ENCODE measurements around the gene RELA. TPM values are rescaled to one million over a fixed set of nuclear protein-coding genes. Genes with fewer than 3 reads are reported as not detected.

Gene RELA
- total and polyA plus RNA-seq, 4 donors = 28.8 to 108 (median 86.0) TPM

DNA sequence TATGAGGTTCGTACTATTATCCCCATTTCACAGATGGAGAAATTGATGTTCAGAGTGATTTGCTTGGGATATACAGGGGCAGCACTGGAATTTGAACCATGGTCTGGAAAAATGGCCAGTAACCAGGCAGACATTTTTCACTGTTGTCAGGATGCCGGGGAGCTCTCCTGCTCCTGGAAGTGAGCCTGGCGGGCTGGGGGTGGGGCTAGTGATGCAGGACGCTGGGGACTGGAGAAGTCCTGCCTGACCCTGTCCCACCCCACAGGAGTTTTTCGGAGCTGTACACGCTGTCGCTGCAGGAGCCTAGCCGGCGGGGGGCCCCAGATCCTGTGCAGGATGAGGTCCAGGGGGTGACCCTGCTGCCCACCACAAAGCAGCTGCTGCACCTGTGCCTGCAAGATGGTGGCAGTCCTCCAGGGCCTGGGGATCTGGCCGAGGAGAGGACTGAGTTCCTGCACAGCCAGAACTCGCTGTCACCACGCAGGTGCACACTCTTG is 13.7 kb downstream of the RELA start:
- H3K27ac ChIP-seq (ENCODE audit: low read depth in 1 of 2, low read length in 2 of 2) = no peak overlapping the region
- H3K36me3 ChIP-seq (ENCODE audit: control insufficient read depth in 1 of 2, insufficient read depth in 2 of 2, low read length in 1 of 2) = no peaks in the 10 kb centered on the region

DNA sequence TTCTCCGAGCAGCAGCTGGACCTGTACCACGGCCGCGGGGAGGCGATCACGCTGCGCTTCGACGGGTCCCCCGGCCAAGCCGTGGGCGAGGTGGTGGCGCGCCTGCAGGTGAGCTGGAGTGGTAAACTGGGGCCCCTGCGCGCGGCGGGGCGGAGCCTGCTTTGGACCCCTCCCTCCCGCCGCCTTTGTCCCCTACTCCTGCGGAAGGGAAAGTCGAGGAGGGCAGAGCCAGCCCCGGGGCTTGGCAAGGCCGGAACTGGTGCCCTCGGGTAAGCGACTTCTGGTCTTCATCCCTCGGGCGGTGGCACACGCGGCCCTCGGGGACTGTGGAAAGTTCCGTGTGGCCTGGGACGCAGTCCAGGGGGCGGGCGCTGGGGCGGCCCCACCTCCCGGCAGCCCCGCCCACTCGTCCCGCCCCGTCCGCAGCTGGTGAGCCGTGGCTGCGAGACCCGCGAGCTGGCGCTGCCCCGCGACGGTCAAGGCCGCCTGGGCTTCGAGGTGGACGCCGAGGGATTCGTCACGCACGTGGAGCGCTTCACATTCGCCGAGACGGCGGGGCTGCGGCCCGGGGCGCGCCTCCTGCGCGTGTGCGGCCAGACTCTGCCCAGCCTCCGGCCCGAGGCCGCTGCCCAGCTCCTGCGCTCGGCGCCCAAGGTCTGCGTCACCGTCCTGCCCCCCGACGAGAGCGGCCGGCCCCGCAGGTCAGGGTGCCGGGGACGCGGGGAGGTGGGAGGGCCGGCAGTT is 15.6 kb downstream of the RELA start:
- no peaks in the 10 kb centered on the region for H3K9me3 ChIP-seq (ENCODE audit: control insufficient read depth, low read length)
- no peaks in the 10 kb centered on the region for H3K4me1 ChIP-seq (ENCODE audit: control insufficient read depth in 1 of 2, insufficient read depth in 2 of 2, low read length in 2 of 2)
- no peaks in the 10 kb centered on the region for H3K36me3 ChIP-seq (ENCODE audit: control insufficient read depth in 1 of 2, insufficient read depth in 2 of 2, low read length in 1 of 2)
- H3K27ac ChIP-seq (ENCODE audit: low read depth in 1 of 2, low read length in 2 of 2) = no peak overlapping the region
- no peak overlapping the region for H3K4me3 ChIP-seq (ENCODE audit: low read length in 2 of 2)
- WGBS, 2 donors = 36 to 38% methylated on average over 76 to 87 of the region's 87 CpGs
- DNase-seq = no peak
- peak; percentile 40 for ATAC-seq (ENCODE audit: low FRiP score)
- no peaks in the 10 kb centered on the region for H3K27me3 ChIP-seq (ENCODE audit: control insufficient read depth in 1 of 2, insufficient read depth in 2 of 2, low read length in 1 of 2)
- intact Hi-C loops (cut with DNase I) = no loop called here

More for the DNA sequence above, 13.7 kb downstream of the RELA start:
- no peaks in the 10 kb centered on the region for H3K9me3 ChIP-seq (ENCODE audit: control insufficient read depth, low read length)
- DNase-seq (peak in 1 of 2 donors; percentile 52), ATAC-seq (ENCODE audit: low FRiP score) (no peak)
- WGBS, 2 donors = 71% methylated on average over 12 of the region's 12 CpGs
- H3K4me1 ChIP-seq (ENCODE audit: control insufficient read depth in 1 of 2, insufficient read depth in 2 of 2, low read length in 2 of 2) = peaks cover 0 to 4% of the 10 kb centered on the region in 2 donors
- H3K27me3 ChIP-seq (ENCODE audit: control insufficient read depth in 1 of 2, insufficient read depth in 2 of 2, low read length in 1 of 2) = no peaks in the 10 kb centered on the region
- intact Hi-C loops (cut with DNase I) = no loop called here
- no peak overlapping the region for H3K4me3 ChIP-seq (ENCODE audit: low read length in 2 of 2)

DNA sequence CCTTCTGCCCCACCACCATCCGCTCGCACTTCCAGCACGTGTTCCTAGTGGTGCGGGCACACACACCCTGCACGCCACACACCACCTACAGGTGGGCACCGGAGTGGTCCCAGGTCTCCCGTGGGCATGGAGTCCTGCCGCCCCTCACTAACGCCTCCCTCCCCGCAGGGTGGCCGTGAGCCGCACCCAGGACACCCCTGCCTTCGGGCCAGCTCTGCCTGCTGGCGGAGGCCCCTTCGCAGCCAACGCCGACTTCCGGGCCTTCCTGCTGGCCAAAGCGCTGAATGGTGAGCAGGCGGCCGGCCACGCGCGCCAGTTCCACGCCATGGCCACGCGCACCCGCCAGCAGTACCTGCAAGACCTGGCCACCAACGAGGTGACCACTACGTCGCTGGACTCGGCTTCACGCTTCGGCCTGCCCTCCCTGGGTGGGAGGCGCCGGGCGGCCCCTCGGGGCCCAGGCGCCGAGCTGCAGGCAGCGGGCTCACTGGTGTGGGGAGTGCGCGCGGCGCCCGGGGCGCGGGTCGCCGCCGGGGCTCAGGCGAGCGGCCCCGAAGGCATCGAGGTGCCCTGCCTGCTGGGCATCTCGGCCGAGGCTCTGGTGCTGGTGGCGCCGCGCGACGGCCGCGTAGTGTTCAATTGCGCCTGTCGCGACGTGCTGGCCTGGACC is 16.3 kb downstream of the RELA start:
- ATAC-seq (ENCODE audit: low FRiP score) (no peak), DNase-seq (no peak)
- Histone ChIP-seq H3K36me3 (ENCODE audit: control insufficient read depth in 1 of 2, insufficient read depth in 2 of 2, low read length in 1 of 2) (no peaks in the 10 kb centered on the region), H3K9me3 (ENCODE audit: control insufficient read depth, low read length) (no peaks in the 10 kb centered on the region), H3K27me3 (ENCODE audit: control insufficient read depth in 1 of 2, insufficient read depth in 2 of 2, low read length in 1 of 2) (no peaks in the 10 kb centered on the region), H3K27ac (ENCODE audit: low read depth in 1 of 2, low read length in 2 of 2) (no peak overlapping the region), H3K4me1 (ENCODE audit: control insufficient read depth in 1 of 2, insufficient read depth in 2 of 2, low read length in 2 of 2) (no peaks in the 10 kb centered on the region), H3K4me3 (ENCODE audit: low read length in 2 of 2) (no peak overlapping the region)
- intact Hi-C loops (cut with DNase I) = no loop called here
- 79 to 82% methylated on average over 62 to 68 of the region's 68 CpGs for WGBS, 2 donors

DNA sequence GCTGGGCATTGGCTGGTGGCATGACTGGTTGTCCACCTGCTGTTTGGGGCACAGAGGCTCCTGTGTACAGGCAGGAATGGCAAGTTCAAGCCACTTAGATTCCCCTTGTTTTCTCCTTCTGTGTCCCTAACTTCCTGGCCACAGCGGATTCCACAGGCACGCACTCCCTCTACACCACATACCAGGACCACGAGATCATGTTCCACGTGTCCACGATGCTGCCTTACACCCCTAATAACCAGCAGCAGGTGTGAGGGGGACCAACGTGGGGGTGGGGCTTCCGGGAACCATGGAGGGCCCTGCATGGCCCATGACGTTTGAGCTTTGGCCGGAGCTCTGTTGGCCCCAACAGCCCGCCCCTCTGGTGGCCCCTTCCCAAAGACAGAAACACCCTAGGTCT is 17.0 kb downstream of the RELA start:
- H3K9me3 ChIP-seq (ENCODE audit: control insufficient read depth, low read length) = no peaks in the 10 kb centered on the region
- ATAC-seq (ENCODE audit: low FRiP score) = no peak
- H3K27me3 ChIP-seq (ENCODE audit: control insufficient read depth in 1 of 2, insufficient read depth in 2 of 2, low read length in 1 of 2) = no peaks in the 10 kb centered on the region
- H3K4me3 ChIP-seq (ENCODE audit: low read length in 2 of 2) = no peak overlapping the region
- no peak for DNase-seq
- no peaks in the 10 kb centered on the region for H3K4me1 ChIP-seq (ENCODE audit: control insufficient read depth in 1 of 2, insufficient read depth in 2 of 2, low read length in 2 of 2)
- H3K27ac ChIP-seq (ENCODE audit: low read depth in 1 of 2, low read length in 2 of 2) = no peak overlapping the region
- 50 to 62% methylated on average over 10 of the region's 10 CpGs for WGBS, 2 donors
- intact Hi-C loops (cut with DNase I) = no loop called here
- no peaks in the 10 kb centered on the region for H3K36me3 ChIP-seq (ENCODE audit: control insufficient read depth in 1 of 2, insufficient read depth in 2 of 2, low read length in 1 of 2)

DNA sequence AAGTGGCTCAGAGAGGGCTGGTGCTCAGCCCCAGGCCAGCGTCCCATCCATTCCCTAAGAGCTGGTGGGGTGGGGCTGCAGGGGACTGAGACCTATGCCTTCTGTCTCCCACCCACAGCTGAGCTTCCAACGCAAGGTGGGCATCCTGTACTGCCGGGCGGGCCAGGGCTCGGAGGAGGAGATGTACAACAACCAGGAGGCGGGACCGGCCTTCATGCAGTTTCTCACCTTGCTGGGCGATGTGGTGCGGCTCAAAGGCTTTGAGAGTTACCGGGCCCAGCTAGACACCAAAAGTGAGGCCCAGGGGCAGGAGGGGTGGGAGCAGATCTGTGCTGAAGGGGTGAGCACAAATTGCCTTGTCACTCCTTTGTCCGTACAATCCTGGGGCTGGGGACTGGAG is 17.9 kb downstream of the RELA start:
- DNase-seq = no peak
- no peaks in the 10 kb centered on the region for H3K9me3 ChIP-seq (ENCODE audit: control insufficient read depth, low read length)
- 85% methylated on average over 11 of the region's 11 CpGs for WGBS, 2 donors
- H3K36me3 ChIP-seq (ENCODE audit: control insufficient read depth in 1 of 2, insufficient read depth in 2 of 2, low read length in 1 of 2) = no peaks in the 10 kb centered on the region
- no peaks in the 10 kb centered on the region for H3K27me3 ChIP-seq (ENCODE audit: control insufficient read depth in 1 of 2, insufficient read depth in 2 of 2, low read length in 1 of 2)
- ATAC-seq (ENCODE audit: low FRiP score) = no peak
- no peak overlapping the region for H3K27ac ChIP-seq (ENCODE audit: low read depth in 1 of 2, low read length in 2 of 2)
- intact Hi-C loops (cut with DNase I) = no loop called here
- no peak overlapping the region for H3K4me3 ChIP-seq (ENCODE audit: low read length in 2 of 2)
- no peaks in the 10 kb centered on the region for H3K4me1 ChIP-seq (ENCODE audit: control insufficient read depth in 1 of 2, insufficient read depth in 2 of 2, low read length in 2 of 2)

DNA sequence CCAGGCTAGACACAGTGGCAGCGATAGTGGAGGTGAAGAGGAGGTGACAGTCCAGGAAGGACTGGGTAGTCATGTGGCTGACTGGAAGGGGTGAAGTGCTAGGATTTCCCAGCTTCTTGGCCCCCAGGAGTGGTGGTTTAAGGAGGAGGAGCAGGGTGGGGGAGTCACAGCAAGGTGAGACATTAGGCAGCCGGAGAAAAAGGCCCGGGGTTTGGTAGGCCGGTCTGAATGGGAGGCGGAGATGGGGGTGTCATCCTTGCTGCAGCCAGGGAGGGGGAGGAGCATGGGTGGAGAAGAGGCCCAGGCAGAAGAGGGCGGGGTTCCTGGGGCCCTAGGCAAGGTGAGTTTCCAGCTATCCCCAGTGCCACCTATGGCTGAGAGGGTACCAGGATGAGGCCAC is 18.7 kb downstream of the RELA start:
- Histone ChIP-seq H3K27ac (ENCODE audit: low read depth in 1 of 2, low read length in 2 of 2) (no peak overlapping the region), H3K9me3 (ENCODE audit: control insufficient read depth, low read length) (no peaks in the 10 kb centered on the region), H3K36me3 (ENCODE audit: control insufficient read depth in 1 of 2, insufficient read depth in 2 of 2, low read length in 1 of 2) (no peaks in the 10 kb centered on the region), H3K27me3 (ENCODE audit: control insufficient read depth in 1 of 2, insufficient read depth in 2 of 2, low read length in 1 of 2) (no peaks in the 10 kb centered on the region), H3K4me3 (ENCODE audit: low read length in 2 of 2) (no peak overlapping the region), H3K4me1 (ENCODE audit: control insufficient read depth in 1 of 2, insufficient read depth in 2 of 2, low read length in 2 of 2) (no peaks in the 10 kb centered on the region)
- 78 to 83% methylated on average over 6 of the region's 6 CpGs for WGBS, 2 donors
- no peak for DNase-seq
- intact Hi-C loops (cut with DNase I) = no loop called here
- ATAC-seq (ENCODE audit: low FRiP score) = no peak

DNA sequence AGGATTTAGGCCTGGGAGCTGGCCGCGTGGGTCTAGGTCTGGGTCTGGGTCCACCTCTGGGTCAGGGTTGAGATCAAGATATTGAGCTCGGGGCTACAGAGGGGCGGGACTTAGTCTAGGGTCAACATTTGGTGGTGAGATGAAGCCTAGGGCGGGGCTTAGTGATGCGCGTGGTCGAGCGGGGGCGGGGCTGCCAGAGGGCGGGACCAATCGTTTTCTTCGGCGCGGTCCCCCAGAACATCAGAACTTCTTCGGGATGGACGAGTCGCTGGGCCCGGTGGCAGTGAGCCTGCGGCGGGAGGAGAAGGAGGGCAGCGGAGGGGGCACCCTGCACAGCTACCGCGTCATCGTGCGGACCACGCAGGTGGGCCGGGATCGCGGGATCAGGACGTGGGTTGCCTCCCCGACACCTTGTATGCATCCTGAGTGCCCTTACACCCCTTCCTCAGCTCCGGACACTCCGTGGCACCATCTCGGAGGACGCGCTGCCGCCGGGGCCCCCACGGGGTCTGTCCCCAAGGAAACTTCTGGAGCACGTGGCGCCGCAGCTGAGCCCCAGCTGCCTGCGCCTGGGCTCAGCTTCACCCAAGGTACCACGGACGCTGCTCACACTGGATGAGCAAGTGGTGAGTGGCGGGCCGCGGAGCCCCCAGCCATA is 20.6 kb downstream of the RELA start:
- Histone ChIP-seq H3K27me3 (ENCODE audit: control insufficient read depth in 1 of 2, insufficient read depth in 2 of 2, low read length in 1 of 2) (no peaks in the 10 kb centered on the region), H3K36me3 (ENCODE audit: control insufficient read depth in 1 of 2, insufficient read depth in 2 of 2, low read length in 1 of 2) (no peaks in the 10 kb centered on the region), H3K27ac (ENCODE audit: low read depth in 1 of 2, low read length in 2 of 2) (no peak overlapping the region), H3K4me3 (ENCODE audit: low read length in 2 of 2) (no peak overlapping the region), H3K9me3 (ENCODE audit: control insufficient read depth, low read length) (no peaks in the 10 kb centered on the region), H3K4me1 (ENCODE audit: control insufficient read depth in 1 of 2, insufficient read depth in 2 of 2, low read length in 2 of 2) (no peaks in the 10 kb centered on the region)
- ATAC-seq (ENCODE audit: low FRiP score) (no peak), DNase-seq (no peak)
- intact Hi-C loops (cut with DNase I) = no loop called here
- WGBS, 2 donors = 57 to 61% methylated on average over 48 to 49 of the region's 49 CpGs

DNA sequence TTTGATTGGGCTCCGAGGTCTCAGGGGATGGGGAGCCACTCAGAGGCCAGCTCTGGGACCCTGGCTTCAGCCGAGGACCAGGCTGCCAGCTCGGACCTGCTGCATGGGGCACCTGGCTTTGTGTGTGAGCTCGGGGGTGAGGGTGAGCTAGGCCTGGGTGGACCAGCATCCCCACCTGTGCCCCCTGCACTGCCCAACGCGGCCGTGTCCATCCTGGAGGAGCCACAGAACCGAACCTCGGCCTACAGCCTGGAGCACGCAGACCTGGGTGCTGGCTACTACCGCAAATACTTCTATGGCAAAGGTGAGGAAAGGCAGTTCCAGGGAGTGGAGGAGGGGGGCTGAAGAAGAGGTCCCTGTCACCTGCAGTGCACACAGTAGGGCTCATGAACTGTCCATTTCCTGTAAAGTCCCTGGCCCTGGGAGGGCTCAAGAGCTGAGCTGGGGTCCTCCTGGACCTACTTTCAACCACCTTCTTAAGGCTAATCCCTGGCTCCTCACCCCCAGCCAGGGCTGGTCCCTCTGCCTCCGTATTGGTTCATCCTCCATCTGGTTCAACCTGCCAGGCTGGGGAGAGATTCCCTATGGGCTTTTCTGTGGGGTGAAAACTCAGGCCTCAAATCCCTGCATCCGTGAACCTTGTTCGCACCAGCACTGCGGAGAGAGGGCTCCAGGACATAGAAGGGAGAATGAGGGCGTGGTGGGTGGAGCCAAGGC is 21.3 kb downstream of the RELA start:
- H3K36me3 ChIP-seq (ENCODE audit: control insufficient read depth in 1 of 2, insufficient read depth in 2 of 2, low read length in 1 of 2) = no peaks in the 10 kb centered on the region
- H3K9me3 ChIP-seq (ENCODE audit: control insufficient read depth, low read length) = no peaks in the 10 kb centered on the region
- DNase-seq = no peak
- 89 to 90% methylated on average over 16 of the region's 16 CpGs for WGBS, 2 donors
- no peaks in the 10 kb centered on the region for H3K27me3 ChIP-seq (ENCODE audit: control insufficient read depth in 1 of 2, insufficient read depth in 2 of 2, low read length in 1 of 2)
- no peak for ATAC-seq (ENCODE audit: low FRiP score)
- H3K4me3 ChIP-seq (ENCODE audit: low read length in 2 of 2) = no peak overlapping the region
- intact Hi-C loops (cut with DNase I) = no loop called here
- H3K27ac ChIP-seq (ENCODE audit: low read depth in 1 of 2, low read length in 2 of 2) = no peak overlapping the region
- H3K4me1 ChIP-seq (ENCODE audit: control insufficient read depth in 1 of 2, insufficient read depth in 2 of 2, low read length in 2 of 2) = no peaks in the 10 kb centered on the region
